ENCODE measurements around the gene JAKMIP1.
"Not testable (repeated sequence)": the region's sequence is repeated elsewhere in the genome, so short reads cannot be mapped to it uniquely, and the experiment has no call there.

JAKMIP1 gene

DNA sequence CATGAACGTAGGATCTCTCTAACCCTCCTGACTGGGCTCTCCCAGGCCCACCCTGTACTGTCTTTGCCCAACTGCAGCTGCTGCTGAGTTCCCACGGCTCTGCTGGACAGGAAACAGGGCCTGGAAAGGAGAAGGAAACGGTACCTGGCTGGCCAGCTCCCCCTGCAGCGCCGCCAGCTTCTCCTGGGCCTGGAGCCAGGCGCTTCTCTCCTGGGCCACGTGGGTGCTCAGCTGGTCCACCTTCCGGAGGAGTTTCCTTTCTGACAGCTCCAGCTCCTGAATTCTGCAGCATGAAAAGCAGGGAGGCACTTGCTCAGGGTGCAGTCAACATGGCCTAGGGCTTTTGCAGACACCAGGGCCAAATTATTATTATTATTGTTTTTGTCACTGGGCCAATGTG is 188.7 kb downstream of the JAKMIP1 start:
- no peak overlapping the region for H3K4me3 ChIP-seq (ENCODE audit: low read depth, low read length)
- TF ChIP-seq, protein P1, sequence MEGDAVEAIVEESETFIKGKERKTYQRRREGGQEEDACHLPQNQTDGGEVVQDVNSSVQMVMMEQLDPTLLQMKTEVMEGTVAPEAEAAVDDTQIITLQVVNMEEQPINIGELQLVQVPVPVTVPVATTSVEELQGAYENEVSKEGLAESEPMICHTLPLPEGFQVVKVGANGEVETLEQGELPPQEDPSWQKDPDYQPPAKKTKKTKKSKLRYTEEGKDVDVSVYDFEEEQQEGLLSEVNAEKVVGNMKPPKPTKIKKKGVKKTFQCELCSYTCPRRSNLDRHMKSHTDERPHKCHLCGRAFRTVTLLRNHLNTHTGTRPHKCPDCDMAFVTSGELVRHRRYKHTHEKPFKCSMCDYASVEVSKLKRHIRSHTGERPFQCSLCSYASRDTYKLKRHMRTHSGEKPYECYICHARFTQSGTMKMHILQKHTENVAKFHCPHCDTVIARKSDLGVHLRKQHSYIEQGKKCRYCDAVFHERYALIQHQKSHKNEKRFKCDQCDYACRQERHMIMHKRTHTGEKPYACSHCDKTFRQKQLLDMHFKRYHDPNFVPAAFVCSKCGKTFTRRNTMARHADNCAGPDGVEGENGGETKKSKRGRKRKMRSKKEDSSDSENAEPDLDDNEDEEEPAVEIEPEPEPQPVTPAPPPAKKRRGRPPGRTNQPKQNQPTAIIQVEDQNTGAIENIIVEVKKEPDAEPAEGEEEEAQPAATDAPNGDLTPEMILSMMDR (IDR thresholded peaks at IDR 0.05; ENCODE audit: low read depth, low read length, missing control alignments): no peak
- DNase-seq (ENCODE audit: low read depth): no peak

GRCh38 chr4:6011271-6011671 is 189.1 kb downstream of the JAKMIP1 start:
- no peak for DNase-seq (ENCODE audit: low read depth)
- no peak overlapping the region for H3K4me3 ChIP-seq (ENCODE audit: low read depth, low read length)
- TF ChIP-seq, protein P1 (IDR thresholded peaks at IDR 0.05; ENCODE audit: low read depth, low read length, missing control alignments): no peak

DNA sequence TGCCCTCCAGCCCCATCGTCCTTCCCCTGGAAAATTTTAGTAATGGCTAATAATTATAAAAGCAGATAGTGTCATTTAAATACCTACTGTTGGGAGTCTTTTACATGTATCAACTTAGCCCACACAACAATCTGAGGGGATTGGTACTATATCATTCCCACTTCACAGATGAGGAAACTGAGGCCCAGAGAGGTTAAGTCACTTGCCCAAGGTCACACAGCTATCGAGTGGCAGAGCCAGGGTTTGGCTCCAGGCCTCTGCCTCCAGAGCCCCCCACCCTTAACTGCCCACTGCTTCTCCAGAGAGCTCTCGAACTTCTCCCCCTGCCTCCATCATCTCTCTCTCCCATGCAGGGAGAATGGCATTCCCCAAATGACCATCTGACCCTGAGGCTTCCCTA is 189.6 kb downstream of the JAKMIP1 start:
- DNase-seq (ENCODE audit: low read depth): no peak
- TF ChIP-seq, protein P1 (IDR thresholded peaks at IDR 0.05; ENCODE audit: low read depth, low read length, missing control alignments): no peak
- no peak overlapping the region for H3K4me3 ChIP-seq (ENCODE audit: low read depth, low read length)

DNA sequence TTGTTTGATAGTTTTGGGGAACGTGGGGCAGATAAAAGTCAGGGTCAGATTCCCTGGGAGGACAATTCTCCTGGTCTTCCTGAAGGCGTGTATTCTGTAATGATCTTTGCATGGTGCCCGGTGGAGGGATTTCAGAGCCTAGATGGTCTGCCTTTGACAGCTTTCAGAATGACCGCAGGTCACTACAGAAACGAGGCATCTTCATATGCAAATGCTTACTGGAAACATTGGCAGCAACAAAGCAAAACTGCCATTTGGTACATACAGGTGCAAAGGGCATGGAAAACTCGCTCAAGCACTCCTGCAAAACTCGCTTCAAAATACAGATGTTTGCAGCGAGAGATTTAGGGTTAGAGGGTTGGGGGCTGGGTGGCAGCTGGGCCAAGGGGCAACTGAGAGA is 190.9 kb downstream of the JAKMIP1 start:
- no peak for DNase-seq (ENCODE audit: low read depth)
- TF ChIP-seq, protein P1 (IDR thresholded peaks at IDR 0.05; ENCODE audit: low read depth, low read length, missing control alignments): no peak

GRCh38 chr4:6008766-6009385 is 191.5 kb downstream of the JAKMIP1 start:
- no peak overlapping the region for H3K4me3 ChIP-seq (ENCODE audit: low read depth, low read length)
- DNase-seq (ENCODE audit: low read depth): no peak
- TF ChIP-seq, protein P1 (IDR thresholded peaks at IDR 0.05; ENCODE audit: low read depth, low read length, missing control alignments): no peak

More for the DNA sequence above, 190.9 kb downstream of the JAKMIP1 start:
- H3K4me3 ChIP-seq (ENCODE audit: low read depth, low read length): no peak overlapping the region

DNA sequence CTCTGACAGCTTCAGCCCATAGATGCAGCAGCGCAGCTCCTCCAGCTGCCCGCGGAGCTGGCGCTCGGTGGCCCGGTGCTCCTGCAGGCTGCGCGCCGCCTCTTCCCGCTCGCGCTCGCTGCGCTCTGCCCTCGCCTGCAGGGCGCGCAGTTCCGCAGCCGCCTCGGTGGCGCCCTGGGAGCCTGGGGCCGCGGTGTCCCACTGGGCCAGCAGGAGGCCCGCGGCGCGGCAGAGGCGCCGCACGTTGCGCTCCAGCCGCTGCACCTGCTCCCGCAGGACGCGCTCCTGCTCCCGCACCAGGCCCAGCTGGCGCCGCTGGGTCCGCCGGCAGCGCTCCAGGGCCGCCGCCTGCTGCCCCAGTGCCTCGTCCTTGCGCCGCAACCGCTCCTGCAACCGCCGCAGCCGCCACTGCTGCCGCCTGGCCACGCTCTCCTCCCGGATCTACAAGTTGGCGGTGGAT is 192.2 kb downstream of the JAKMIP1 start:
- H3K4me3 ChIP-seq (ENCODE audit: low read depth, low read length): no peak overlapping the region
- TF ChIP-seq, protein P1 (IDR thresholded peaks at IDR 0.05; ENCODE audit: low read depth, low read length, missing control alignments): no peak
- DNase-seq (ENCODE audit: low read depth): no peak

GRCh38 chr4:6005175-6005574 is 195.2 kb downstream of the JAKMIP1 start:
- DNase-seq (ENCODE audit: low read depth): no peak
- TF ChIP-seq, protein P1 (IDR thresholded peaks at IDR 0.05; ENCODE audit: low read depth, low read length, missing control alignments): no peak
- H3K4me3 ChIP-seq (ENCODE audit: low read depth, low read length): no peak overlapping the region

GRCh38 chr4:6003485-6003884 is 196.9 kb downstream of the JAKMIP1 start:
- H3K4me3 ChIP-seq (ENCODE audit: low read depth, low read length); DNase-seq (ENCODE audit: low read depth): not testable (repeated sequence)
